Peyer's patch (tissue), 4 donors: ENCODE data around the gene TAF11L13. TPM values are rescaled to one million over a fixed set of nuclear protein-coding genes. Genes with fewer than 3 reads are reported as not detected.

Source experiments
- DNase-seq, 3 donors: peaks; one replicate each; pipeline ENCODE4 v3.0.0-alpha.2; 2017 to 2019
- H3K27ac ChIP-seq, 4 donors: fragments of 200-600 bp; sonication (generic); one replicate each; pipeline ENCODE4 v1.5.1; 2016 to 2019
- H3K27me3 ChIP-seq, 2 donors: fragments of 200-600 bp; sonication (generic); one replicate each; pipeline ENCODE4 v1.5.1; 2019
- H3K36me3 ChIP-seq, 3 donors: fragments of 200-600 bp; sonication (generic); one replicate each; pipeline ENCODE4 v1.5.1; 2016 to 2019
- H3K4me1 ChIP-seq, 4 donors: fragments of 200-600 bp; sonication (generic); one replicate each; pipeline ENCODE4 v1.5.1; 2016 to 2019
- H3K4me3 ChIP-seq, 4 donors: fragments of 200-600 bp; sonication (generic); 1 replicate in 3 of 4; 2 replicates in 1 of 4; pipeline ENCODE4 v1.5.1; 2016 to 2019; ENCODE audit warnings: mild to moderate bottlenecking in 1 of 4
- H3K9me3 ChIP-seq, 4 donors: fragments of 200-600 bp; sonication (generic); one replicate each; pipeline ENCODE4 v1.5.1; 2016 to 2019; ENCODE audit warnings: mild to moderate bottlenecking in 1 of 4
- CTCF ChIP-seq, 6 experiments: fragments of 450-650 bp in 4 of 6; fragments of 200-600 bp in 2 of 6; sonication (generic) in 1 of 6; IDR thresholded peaks; one replicate each; pipeline ENCODE4 v1.5.1; 2017 to 2019; ENCODE audit warnings: antibody characterized with exemption in 6 of 6, mild to moderate bottlenecking in 3 of 6, moderate library complexity in 1 of 6
- POLR2A ChIP-seq, 2 donors: fragments of 450-650 bp; IDR thresholded peaks; one replicate each; pipeline ENCODE4 v1.5.1; 2017; ENCODE audit warnings: antibody characterized with exemption in 2 of 2, mild to moderate bottlenecking in 2 of 2, moderate library complexity in 2 of 2
- small RNA-seq, 2 donors: library from RNA; depleted of rRNA; stranded (forward); fragments of <200 nt; gene quantifications; one replicate each; pipeline ENCODE3, GENCODE V24; 2016
- total RNA-seq, 4 donors: library from RNA; depleted of rRNA; stranded (reverse); fragments of >200 nt; gene quantifications; one replicate each; pipeline ENCODE4 v1.1.0, GENCODE V29; 2016

The TAF11L13 gene
- total RNA-seq, 4 donors from 2014 or later, result not detected

- Histone ChIP-seq H3K4me1 (no peaks in the 10 kb centered on the region), H3K36me3 (no peaks in the 10 kb centered on the region), H3K27me3 (no peaks in the 10 kb centered on the region), H3K27ac (no peak overlapping the region), H3K9me3 (no peaks in the 10 kb centered on the region), H3K4me3 (no peak overlapping the region)
- TF ChIP-seq POLR2A (IDR thresholded peaks at IDR 0.05) (no peak), CTCF (IDR thresholded peaks at IDR 0.05) (no peak)
- DNase-seq, result no peak
These were observed 47.8 kb downstream of the TAF11L13 start for GRCh38 chr5:17679597-17680203.

- Histone ChIP-seq H3K4me3 (no peak overlapping the region), H3K27ac (no peak overlapping the region), H3K9me3 (no peaks in the 10 kb centered on the region), H3K27me3 (no peaks in the 10 kb centered on the region), H3K36me3 (no peaks in the 10 kb centered on the region), H3K4me1 (no peaks in the 10 kb centered on the region)
- TF ChIP-seq POLR2A (IDR thresholded peaks at IDR 0.05) (no peak), CTCF (IDR thresholded peaks at IDR 0.05) (no peak)
- DNase-seq, result no peak
These were observed 48.8 kb downstream of the TAF11L13 start for GRCh38 chr5:17680737-17681136.

Small RNAs within 50 kb of the gene (small RNA-seq; reads per million reads assigned to genes)
- gene AC233724.1 (0 reads per million in 2 donors), gene AC233724.12 (0 reads per million in 2 donors), gene AC233724.2 (0 reads per million in 2 donors), gene AC233724.3 (0 reads per million in 2 donors), gene AC233724.4 (0 reads per million in 2 donors), gene AC233724.6 (0 reads per million in 2 donors), gene AC233724.7 (0 reads per million in 2 donors)

Other genes with a start within 250 kb of the TAF11L13 start
- gene TAF11L2, start 133.9 kb upstream of the TAF11L13 start, total RNA-seq, result not detected
- gene TAF11L3, start 113.7 kb upstream of the TAF11L13 start, total RNA-seq, result not detected
- not detected for gene TAF11L4, start 110.3 kb upstream of the TAF11L13 start, total RNA-seq
- gene TAF11L5, start 106.9 kb upstream of the TAF11L13 start, total RNA-seq, result not detected
- gene TAF11L6, start 103.4 kb upstream of the TAF11L13 start, total RNA-seq, result not detected
- gene TAF11L7, start 46.3 kb upstream of the TAF11L13 start, total RNA-seq, result not detected
- gene TAF11L8, start 41.1 kb upstream of the TAF11L13 start, total RNA-seq, result not detected
- not detected for gene TAF11L9, start 37.7 kb upstream of the TAF11L13 start, total RNA-seq
- not detected for gene TAF11L10, start 34.3 kb upstream of the TAF11L13 start, total RNA-seq
- gene TAF11L11, start 27.9 kb upstream of the TAF11L13 start, total RNA-seq, result not detected
- not detected for gene TAF11L12, start 21.7 kb upstream of the TAF11L13 start, total RNA-seq
- gene TAF11L14, start 2.4 kb downstream of the TAF11L13 start, total RNA-seq, result not detected